Aorta (tissue), 5 donors: Measurements from ENCODE around the gene NOXO1. TPM values are rescaled to one million over a fixed set of nuclear protein-coding genes. Genes with fewer than 3 reads are reported as not detected.

ENCODE experiments used
- ATAC-seq: fragments of 200-7000 bp; cut with Tn5 transposase; one replicate; pipeline ENCODE4 v1.9.1; 2022; ENCODE audit warnings: moderate library complexity; ENCODE audit not compliant: low FRiP score
- DNase-seq, 2 donors: peaks; one replicate each; pipeline ENCODE4 v3.0.0-alpha.2; 2020
- H3K27ac ChIP-seq, 2 donors: one replicate each; pipeline ENCODE4 v1.5.1; 2013; ENCODE audit warnings: low read length in 2 of 2, mild to moderate bottlenecking in 2 of 2, moderate library complexity in 2 of 2, control low read depth in 1 of 2, inconsistent platforms in 1 of 2, low read depth in 1 of 2
- H3K27me3 ChIP-seq, 2 donors: one replicate each; pipeline ENCODE4 v1.6.1; 2013; ENCODE audit warnings: control low read depth in 1 of 2, low read length in 1 of 2, mild to moderate bottlenecking in 1 of 2, moderate library complexity in 1 of 2; ENCODE audit not compliant: insufficient read depth in 2 of 2, control insufficient read depth in 1 of 2
- H3K36me3 ChIP-seq, 2 donors: one replicate each; pipeline ENCODE4 v1.6.1; 2013; ENCODE audit warnings: control low read depth in 1 of 2, low read length in 1 of 2, mild to moderate bottlenecking in 1 of 2; ENCODE audit not compliant: insufficient read depth in 2 of 2, control insufficient read depth in 1 of 2
- H3K4me1 ChIP-seq, 2 donors: one replicate each; pipeline ENCODE4 v1.6.1; 2013; ENCODE audit warnings: low read length in 2 of 2, control low read depth in 1 of 2, mild to moderate bottlenecking in 1 of 2, moderate library complexity in 1 of 2; ENCODE audit not compliant: insufficient read depth in 2 of 2, control insufficient read depth in 1 of 2
- H3K4me3 ChIP-seq, 2 donors: one replicate each; pipeline ENCODE4 v1.5.1; 2013; ENCODE audit warnings: low read length in 2 of 2, control low read depth in 1 of 2, mild to moderate bottlenecking in 1 of 2
- H3K9me3 ChIP-seq: one replicate; pipeline ENCODE4 v1.6.1; 2013; ENCODE audit warnings: mild to moderate bottlenecking, low read length; ENCODE audit not compliant: control insufficient read depth
- whole genome bisulfite sequencing, 2 donors: extraction: QIAGEN DNeasy Blood & Tissue Kit; methylation state at CpG; one replicate each; pipeline ENCODE4 v1.1.7; 2013; 5-methylcytosine and 5-hydroxymethylcytosine counted together
- intact Hi-C, 2 donors: fragments of 100-400 bp; cut with DNase I; formaldehyde crosslinking; loops; one replicate each; pipeline versions ENCODE4 v1.14.2 to v1.15.0; 2022
- polyA plus RNA-seq, 2 donors: library from polyadenylated mRNA; stranded (reverse); fragments of 200-250 nt; gene quantifications; one replicate each; pipeline ENCODE4 v1.2.3, GENCODE V29; 2013
- total RNA-seq, 2 donors: library from RNA; stranded (reverse); fragmentation: NEBNext Ultra II Directional; extraction: Animal tissue kit (Norgen Biotek cat#: 25700); gene quantifications; one replicate each; pipeline ENCODE4 v1.2.1, GENCODE V29; 2021
- donor health status: healthy with polysubstance abuse.
- donor health status: Bipolar disorder and iron deficiency.
- donor health status: DM: no; HTN: no; CAD: no.
- donor health status: DM: no; HTN: no; CAD: no.
- donor health status: DM: yes; HTN: yes; CAD: no.

NOXO1 gene
- total and polyA plus RNA-seq, 4 donors = 0.84 TPM; not detected in 3

DNA sequence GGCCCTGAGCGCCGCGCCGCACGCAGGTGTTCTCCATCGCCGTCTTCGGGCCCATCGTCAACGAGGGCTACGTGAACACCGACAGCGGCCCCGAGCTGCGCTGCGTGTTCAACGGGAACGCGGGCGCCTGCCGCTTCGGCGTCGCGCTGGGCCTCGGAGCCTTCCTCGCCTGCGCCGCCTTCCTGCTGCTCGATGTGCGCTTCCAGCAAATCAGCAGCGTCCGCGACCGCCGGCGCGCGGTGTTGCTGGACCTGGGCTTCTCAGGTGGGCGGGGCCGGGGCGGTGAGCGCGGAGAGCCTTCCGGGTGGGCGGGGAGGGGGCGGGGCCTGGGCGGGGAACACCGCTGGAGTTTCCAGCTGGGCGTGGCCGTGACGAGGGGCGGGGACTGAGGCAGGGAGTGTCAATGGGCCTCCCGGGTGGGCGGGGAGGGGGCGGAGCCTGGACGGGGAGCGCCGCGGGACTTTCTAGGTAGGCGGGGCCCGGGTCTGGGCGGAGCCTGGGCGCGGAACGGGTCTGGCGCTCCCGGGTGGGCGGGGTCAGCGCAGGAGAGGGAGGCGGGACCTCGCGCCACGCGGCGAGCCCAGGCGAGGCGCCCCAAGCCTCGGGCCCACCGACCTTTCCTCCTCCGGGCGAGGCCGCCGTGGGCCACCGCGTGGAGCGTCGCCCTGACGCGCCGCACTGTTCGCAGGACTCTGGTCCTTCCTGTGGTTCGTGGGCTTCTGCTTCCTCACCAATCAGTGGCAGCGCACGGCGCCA lies 10.9 kb upstream of the NOXO1 start:
- Histone ChIP-seq H3K4me1 (no peaks in the 10 kb centered on the region), H3K9me3 (no peaks in the 10 kb centered on the region), H3K36me3 (no peaks in the 10 kb centered on the region), H3K4me3 (no peak overlapping the region), H3K27ac (no peak overlapping the region), H3K27me3 (no peaks in the 10 kb centered on the region)
- ATAC-seq (peak; percentile 91), DNase-seq (peak; percentile 98)
- intact Hi-C loops = no loop called here
- WGBS, 2 donors = 3% methylated on average over 49 to 96 of the region's 96 CpGs

GRCh38 chr16:1991588-1991947 lies 10.3 kb upstream of the NOXO1 start:
- WGBS, 2 donors = 12 to 16% methylated on average over 21 to 22 of the region's 22 CpGs
- Histone ChIP-seq H3K4me1 (no peaks in the 10 kb centered on the region), H3K27me3 (no peaks in the 10 kb centered on the region), H3K9me3 (no peaks in the 10 kb centered on the region), H3K36me3 (no peaks in the 10 kb centered on the region), H3K27ac (no peak overlapping the region), H3K4me3 (no peak overlapping the region)
- intact Hi-C loops = no loop called here
- DNase-seq = no peak
- no peak for ATAC-seq

DNA sequence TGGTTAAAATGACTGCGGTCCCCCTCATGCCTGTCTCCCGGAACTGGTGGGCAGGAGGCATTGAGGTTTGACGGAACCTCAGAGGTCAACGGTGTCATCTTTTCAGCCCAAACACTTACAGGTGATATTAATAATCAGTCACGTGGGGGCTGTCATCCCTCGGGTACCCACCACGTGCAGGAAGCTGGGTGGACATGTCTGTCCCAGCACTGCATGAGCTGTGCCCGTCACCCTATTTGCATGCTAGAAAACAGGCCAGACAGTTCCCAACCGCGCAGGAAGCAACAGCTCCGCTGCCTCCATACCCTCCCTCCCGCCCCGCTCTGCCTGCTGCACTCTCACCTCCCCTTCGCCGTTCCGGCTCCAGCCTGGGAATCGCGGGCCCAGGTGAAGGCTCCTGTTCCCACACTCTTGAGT lies 9.9 kb upstream of the NOXO1 start:
- ATAC-seq (no peak), DNase-seq (no peak)
- no peak overlapping the region for H3K4me3 ChIP-seq
- no peaks in the 10 kb centered on the region for H3K27me3 ChIP-seq
- H3K27ac ChIP-seq = no peak overlapping the region
- no peaks in the 10 kb centered on the region for H3K4me1 ChIP-seq
- no peaks in the 10 kb centered on the region for H3K36me3 ChIP-seq
- H3K9me3 ChIP-seq = no peaks in the 10 kb centered on the region
- 6 to 11% methylated on average over 17 to 18 of the region's 18 CpGs for WGBS, 2 donors
- intact Hi-C loops = no loop called here

DNA sequence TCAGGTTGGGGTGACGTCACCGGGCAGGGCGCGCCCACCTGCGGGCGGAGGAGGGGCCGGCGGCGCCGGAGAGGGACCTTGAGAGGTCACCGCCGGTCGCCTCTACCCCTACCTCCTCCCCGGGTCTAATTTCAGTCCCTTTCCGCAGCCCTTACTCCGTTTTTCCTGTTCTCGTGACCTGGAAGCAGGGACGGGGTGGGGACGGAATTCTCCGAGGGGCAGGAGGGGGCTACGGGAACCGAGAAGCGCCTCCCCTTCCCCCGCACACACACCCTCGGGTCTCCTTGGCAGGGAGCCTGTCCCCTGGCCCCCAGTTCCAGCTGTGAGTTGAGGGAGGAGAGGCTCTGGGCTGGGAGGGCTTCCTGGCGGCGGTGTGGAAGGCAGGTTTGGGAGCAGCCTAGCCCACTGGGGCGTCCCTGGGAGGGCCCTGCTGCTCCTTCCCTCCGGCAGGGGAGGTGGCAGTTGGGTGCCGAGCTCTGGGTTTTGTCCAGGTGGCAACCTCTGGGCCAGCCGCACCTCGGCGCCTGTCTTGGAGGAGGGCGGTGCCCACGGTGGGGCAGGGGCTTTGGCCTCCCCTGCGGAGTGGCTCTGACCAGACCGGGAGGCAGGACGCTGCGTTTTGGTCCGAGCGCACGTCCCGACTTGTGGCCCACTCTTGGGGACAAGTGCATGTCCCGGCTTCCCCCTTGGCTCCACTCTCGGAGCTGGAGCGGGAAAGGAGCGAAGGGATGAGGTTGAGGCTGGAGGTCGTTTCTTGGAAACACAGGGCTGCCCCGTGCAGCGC lies 9.3 kb upstream of the NOXO1 start:
- no peaks in the 10 kb centered on the region for H3K9me3 ChIP-seq
- no peak for ATAC-seq
- H3K27ac ChIP-seq = no peak overlapping the region
- WGBS, 2 donors = 2 to 3% methylated on average over 44 to 50 of the region's 50 CpGs
- no peaks in the 10 kb centered on the region for H3K36me3 ChIP-seq
- intact Hi-C loops = no loop called here
- no peak for DNase-seq
- H3K4me3 ChIP-seq = no peak overlapping the region
- H3K27me3 ChIP-seq = no peaks in the 10 kb centered on the region
- H3K4me1 ChIP-seq = no peaks in the 10 kb centered on the region

DNA sequence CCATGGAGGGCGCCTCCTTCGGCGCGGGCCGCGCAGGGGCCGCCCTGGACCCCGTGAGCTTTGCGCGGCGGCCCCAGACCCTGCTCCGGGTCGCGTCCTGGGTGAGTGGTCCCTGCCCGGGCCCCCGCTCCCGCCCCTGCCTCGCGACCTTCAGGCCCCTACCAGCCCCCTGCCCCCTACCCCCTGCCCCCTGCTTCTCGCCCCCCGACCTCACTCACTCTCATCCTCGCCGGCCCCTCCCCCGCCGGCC lies 8.8 kb upstream of the NOXO1 start:
- H3K36me3 ChIP-seq = no peaks in the 10 kb centered on the region
- no peaks in the 10 kb centered on the region for H3K9me3 ChIP-seq
- H3K27me3 ChIP-seq = no peaks in the 10 kb centered on the region
- DNase-seq (no peak), ATAC-seq (no peak)
- WGBS, 2 donors = 0 to 1% methylated on average over 1 to 25 of the region's 25 CpGs
- H3K27ac ChIP-seq = no peak overlapping the region
- H3K4me3 ChIP-seq = no peak overlapping the region
- no peaks in the 10 kb centered on the region for H3K4me1 ChIP-seq
- intact Hi-C loops = no loop called here

DNA sequence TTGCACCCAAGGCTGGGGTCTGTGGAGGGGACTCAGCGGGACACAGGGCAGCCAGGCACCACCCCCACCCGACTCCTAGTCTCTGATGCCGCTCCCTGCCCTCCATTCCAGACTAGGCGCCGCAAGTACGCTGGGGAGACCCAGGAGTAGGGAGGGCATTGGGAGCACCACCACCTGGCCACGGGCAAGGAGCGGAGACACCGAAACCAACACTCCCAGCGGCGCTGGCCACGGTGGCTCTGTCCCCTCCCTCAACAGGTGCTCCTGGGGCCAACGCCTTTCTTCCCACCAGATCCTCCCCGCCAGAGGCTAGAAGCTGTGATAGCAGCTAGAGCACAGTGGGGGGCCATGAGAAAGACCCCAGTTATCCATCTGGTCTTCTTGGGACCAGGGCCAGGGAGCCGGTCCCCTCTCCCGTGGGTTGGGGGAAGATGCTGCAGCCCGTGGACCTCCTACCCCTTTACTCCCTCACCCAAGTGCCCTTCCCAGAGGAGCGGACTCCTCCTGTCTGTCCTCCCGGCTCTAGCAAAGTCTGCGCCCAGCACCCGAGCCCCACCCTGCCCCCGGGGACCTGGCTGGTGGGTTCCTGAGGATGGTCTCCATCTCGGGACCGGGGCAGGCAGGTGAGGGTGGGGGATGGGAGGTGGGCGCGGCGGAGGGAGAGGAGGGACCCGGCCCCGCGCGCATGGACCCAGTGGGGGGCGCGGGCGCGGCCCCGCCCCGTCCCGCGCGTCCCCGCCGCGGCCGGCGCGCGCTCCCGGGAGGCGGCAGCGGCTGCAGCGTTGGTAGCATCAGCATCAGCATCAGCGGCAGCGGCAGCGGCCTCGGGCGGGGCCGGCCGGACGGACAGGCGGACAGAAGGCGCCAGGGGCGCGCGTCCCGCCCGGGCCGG lies 8.2 kb upstream of the NOXO1 start, which contains the start of gene SYNGR3:
SYNGR3 (plus strand) TSS at position 762 of the 892 bp plus-strand sequence. CDS start 133 bp downstream, outside the sequence.
- Histone ChIP-seq H3K27me3 (no peaks in the 10 kb centered on the region), H3K9me3 (no peaks in the 10 kb centered on the region), H3K4me3 (no peak within 1 kb of the TSS), H3K4me1 (no peaks in the 10 kb centered on the region), H3K36me3 (no peaks in the 10 kb centered on the region), H3K27ac (no peak within 1 kb of the TSS)
- no peak for ATAC-seq
- DNase-seq = no peak
- 6 to 9% methylated on average over 41 to 67 of the region's 67 CpGs for WGBS, 2 donors
- intact Hi-C loops = no loop called here

- H3K27me3 ChIP-seq = no peaks in the 10 kb centered on the region
- H3K9me3 ChIP-seq = no peaks in the 10 kb centered on the region
- intact Hi-C loops = no loop called here
- no peaks in the 10 kb centered on the region for H3K36me3 ChIP-seq
- no peak for DNase-seq
- peaks cover 0 to 1% of the 10 kb centered on the region in 2 donors for H3K4me1 ChIP-seq
- H3K4me3 ChIP-seq = no peak overlapping the region
- no peak for ATAC-seq
- WGBS, 2 donors = 89 to 93% methylated on average over 10 of the region's 10 CpGs
- no peak overlapping the region for H3K27ac ChIP-seq
These were observed 5.9 kb upstream of the NOXO1 start for GRCh38 chr16:1987198-1987597.

DNA sequence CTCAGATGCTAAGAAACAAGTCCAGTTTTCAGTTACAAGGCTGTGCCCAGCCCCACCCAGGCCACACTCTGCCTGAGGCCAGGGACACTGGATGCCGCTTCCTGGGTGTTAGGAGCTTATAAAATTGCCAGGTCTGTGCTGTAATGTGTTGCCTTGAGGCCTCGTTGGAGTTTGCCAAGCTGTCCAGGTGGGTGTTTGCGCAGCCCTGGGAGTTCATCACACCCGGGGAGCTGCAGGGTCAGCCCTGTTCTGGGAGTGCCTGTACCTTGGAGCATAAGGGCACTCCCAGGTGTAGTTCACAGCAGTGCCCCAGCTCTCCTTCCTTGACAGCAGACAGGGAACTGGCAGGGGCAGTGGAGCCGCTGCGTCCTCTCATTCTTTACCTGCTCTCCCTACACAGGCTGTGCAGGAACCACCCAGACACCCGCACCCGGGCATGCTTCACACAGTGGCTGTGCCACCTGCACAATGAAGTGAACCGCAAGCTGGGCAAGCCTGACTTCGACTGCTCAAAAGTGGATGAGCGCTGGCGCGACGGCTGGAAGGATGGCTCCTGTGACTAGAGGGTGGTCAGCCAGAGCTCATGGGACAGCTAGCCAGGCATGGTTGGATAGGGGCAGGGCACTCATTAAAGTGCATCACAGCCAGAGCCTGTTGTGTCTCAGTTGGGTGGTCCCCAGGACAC lies 4.3 kb upstream of the NOXO1 start:
- peaks cover 0 to 1% of the 10 kb centered on the region in 2 donors for H3K4me1 ChIP-seq
- H3K27ac ChIP-seq = no peak overlapping the region
- no peaks in the 10 kb centered on the region for H3K36me3 ChIP-seq
- H3K4me3 ChIP-seq = no peak overlapping the region
- ATAC-seq (no peak), DNase-seq (no peak)
- H3K9me3 ChIP-seq = no peaks in the 10 kb centered on the region
- intact Hi-C loops = no loop called here
- H3K27me3 ChIP-seq = no peaks in the 10 kb centered on the region
- 93 to 94% methylated on average over 14 of the region's 14 CpGs for WGBS, 2 donors
